ENCODE results near the gene PMEPA1.

- TF ChIP-seq, protein P1, sequence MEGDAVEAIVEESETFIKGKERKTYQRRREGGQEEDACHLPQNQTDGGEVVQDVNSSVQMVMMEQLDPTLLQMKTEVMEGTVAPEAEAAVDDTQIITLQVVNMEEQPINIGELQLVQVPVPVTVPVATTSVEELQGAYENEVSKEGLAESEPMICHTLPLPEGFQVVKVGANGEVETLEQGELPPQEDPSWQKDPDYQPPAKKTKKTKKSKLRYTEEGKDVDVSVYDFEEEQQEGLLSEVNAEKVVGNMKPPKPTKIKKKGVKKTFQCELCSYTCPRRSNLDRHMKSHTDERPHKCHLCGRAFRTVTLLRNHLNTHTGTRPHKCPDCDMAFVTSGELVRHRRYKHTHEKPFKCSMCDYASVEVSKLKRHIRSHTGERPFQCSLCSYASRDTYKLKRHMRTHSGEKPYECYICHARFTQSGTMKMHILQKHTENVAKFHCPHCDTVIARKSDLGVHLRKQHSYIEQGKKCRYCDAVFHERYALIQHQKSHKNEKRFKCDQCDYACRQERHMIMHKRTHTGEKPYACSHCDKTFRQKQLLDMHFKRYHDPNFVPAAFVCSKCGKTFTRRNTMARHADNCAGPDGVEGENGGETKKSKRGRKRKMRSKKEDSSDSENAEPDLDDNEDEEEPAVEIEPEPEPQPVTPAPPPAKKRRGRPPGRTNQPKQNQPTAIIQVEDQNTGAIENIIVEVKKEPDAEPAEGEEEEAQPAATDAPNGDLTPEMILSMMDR (IDR thresholded peaks at IDR 0.05; ENCODE audit: low read depth, low read length, missing input control) = no peak
- TF ChIP-seq NR2F2 (IDR thresholded peaks at IDR 0.05) (no peak), YY1 (IDR thresholded peaks at IDR 0.05) (no peak), TAF1 (conservative IDR thresholded peaks at IDR 0.05) (no peak), FOXA1 (IDR thresholded peaks at IDR 0.05) (no peak), JUND (IDR thresholded peaks at IDR 0.05) (no peak)
- TF ChIP-seq, protein P2, sequence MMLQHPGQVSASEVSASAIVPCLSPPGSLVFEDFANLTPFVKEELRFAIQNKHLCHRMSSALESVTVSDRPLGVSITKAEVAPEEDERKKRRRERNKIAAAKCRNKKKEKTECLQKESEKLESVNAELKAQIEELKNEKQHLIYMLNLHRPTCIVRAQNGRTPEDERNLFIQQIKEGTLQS (IDR thresholded peaks at IDR 0.05) = no peak
- TF ChIP-seq, protein P3, sequence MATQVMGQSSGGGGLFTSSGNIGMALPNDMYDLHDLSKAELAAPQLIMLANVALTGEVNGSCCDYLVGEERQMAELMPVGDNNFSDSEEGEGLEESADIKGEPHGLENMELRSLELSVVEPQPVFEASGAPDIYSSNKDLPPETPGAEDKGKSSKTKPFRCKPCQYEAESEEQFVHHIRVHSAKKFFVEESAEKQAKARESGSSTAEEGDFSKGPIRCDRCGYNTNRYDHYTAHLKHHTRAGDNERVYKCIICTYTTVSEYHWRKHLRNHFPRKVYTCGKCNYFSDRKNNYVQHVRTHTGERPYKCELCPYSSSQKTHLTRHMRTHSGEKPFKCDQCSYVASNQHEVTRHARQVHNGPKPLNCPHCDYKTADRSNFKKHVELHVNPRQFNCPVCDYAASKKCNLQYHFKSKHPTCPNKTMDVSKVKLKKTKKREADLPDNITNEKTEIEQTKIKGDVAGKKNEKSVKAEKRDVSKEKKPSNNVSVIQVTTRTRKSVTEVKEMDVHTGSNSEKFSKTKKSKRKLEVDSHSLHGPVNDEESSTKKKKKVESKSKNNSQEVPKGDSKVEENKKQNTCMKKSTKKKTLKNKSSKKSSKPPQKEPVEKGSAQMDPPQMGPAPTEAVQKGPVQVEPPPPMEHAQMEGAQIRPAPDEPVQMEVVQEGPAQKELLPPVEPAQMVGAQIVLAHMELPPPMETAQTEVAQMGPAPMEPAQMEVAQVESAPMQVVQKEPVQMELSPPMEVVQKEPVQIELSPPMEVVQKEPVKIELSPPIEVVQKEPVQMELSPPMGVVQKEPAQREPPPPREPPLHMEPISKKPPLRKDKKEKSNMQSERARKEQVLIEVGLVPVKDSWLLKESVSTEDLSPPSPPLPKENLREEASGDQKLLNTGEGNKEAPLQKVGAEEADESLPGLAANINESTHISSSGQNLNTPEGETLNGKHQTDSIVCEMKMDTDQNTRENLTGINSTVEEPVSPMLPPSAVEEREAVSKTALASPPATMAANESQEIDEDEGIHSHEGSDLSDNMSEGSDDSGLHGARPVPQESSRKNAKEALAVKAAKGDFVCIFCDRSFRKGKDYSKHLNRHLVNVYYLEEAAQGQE (IDR thresholded peaks at IDR 0.05) = no peak
- TF ChIP-seq, protein P4, sequence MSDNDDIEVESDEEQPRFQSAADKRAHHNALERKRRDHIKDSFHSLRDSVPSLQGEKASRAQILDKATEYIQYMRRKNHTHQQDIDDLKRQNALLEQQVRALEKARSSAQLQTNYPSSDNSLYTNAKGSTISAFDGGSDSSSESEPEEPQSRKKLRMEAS (IDR thresholded peaks at IDR 0.05) = no peak
These were observed 4.1 kb upstream of the PMEPA1 start for GRCh38 chr20:57713951-57714350.
